Activated CD8-positive, alpha-beta T cell treated with anti-CD3 and anti-CD28 coated beads for 36 hours (primary cell): ENCODE measurements around the gene PXYLP1. TPM values are rescaled to one million over a fixed set of nuclear protein-coding genes. Genes with fewer than 3 reads are reported as not detected.

Source experiments
- ATAC-seq: fragments of 200-7000 bp; cut with Tn5 transposase; one replicate; pipeline ENCODE4 v1.10.0; 2021; ENCODE audit warnings: mild to moderate bottlenecking, moderate library complexity
- CTCF ChIA-PET: fragments of 350-600 bp; sonication (Branson Sonifier 250); formaldehyde crosslinking; loops from one replicate; lab custom pipeline; 2021; ENCODE audit warnings: antibody characterized with exemption; lab: Charles Lee
- POLR2A ChIA-PET: fragments of 350-600 bp; sonication (Branson Sonifier 250); formaldehyde crosslinking; loops from one replicate; lab custom pipeline; 2021; ENCODE audit warnings: antibody characterized with exemption; lab: Charles Lee
- DNase-seq: peaks from one replicate; pipeline ENCODE4 v3.0.0-alpha.2; 2020
- H3K27ac Mint-ChIP-seq: one replicate; pipeline ENCODE4 v1.8.0; 2021; ENCODE audit warnings: mild to moderate bottlenecking, mixed read lengths
- H3K27me3 Mint-ChIP-seq: one replicate; pipeline ENCODE4 v1.8.0; 2021; ENCODE audit warnings: mixed read lengths
- H3K36me3 Mint-ChIP-seq: one replicate; pipeline ENCODE4 v1.8.0; 2021; ENCODE audit warnings: low read depth, mixed read lengths
- H3K4me1 Mint-ChIP-seq: one replicate; pipeline ENCODE4 v1.8.0; 2021; ENCODE audit warnings: low read depth, mixed read lengths
- H3K4me3 Mint-ChIP-seq: one replicate; pipeline ENCODE4 v1.8.0; 2021; ENCODE audit warnings: mild to moderate bottlenecking, moderate library complexity, mixed read lengths
- H3K9me3 Mint-ChIP-seq: one replicate; pipeline ENCODE4 v1.8.0; 2021; ENCODE audit warnings: mixed read lengths
- CTCF ChIP-seq: fragments of 200-600 bp; IDR thresholded peaks from one replicate; pipeline ENCODE4 v1.8.0; 2022; ENCODE audit warnings: antibody characterized with exemption, mild to moderate bottlenecking
- intact Hi-C: fragments of 100-400 bp; cut with micrococcal nuclease; formaldehyde crosslinking; loops from one replicate; pipeline ENCODE4 v1.10.0; 2022
- total RNA-seq, 2 experiments: library from RNA; stranded (reverse); gene quantifications; one replicate each; pipeline ENCODE4 v1.2.3, GENCODE V29; 2021

The PXYLP1 gene
- total RNA-seq, 2 experiments from 2014 or later, result 14.9 to 17.2 TPM

GRCh38 chr3:141240687-141241615 lies 9.3 kb downstream of the PXYLP1 start:
- Mint-ChIP-seq H3K27me3 (no peaks in the 10 kb centered on the region), H3K4me3 (no peak overlapping the region), H3K27ac (peak overlapping the region; percentile 22), H3K36me3 (peaks cover 27% of the 10 kb centered on the region), H3K9me3 (no peaks in the 10 kb centered on the region), H3K4me1 (peaks cover 72% of the 10 kb centered on the region)
- ATAC-seq (no peak), DNase-seq (no peak)
- ChIA-PET POLR2A (interaction anchor here (1.4 to 5.6 kb wide), 4 partner anchors 9 to 22 kb away, joined by 3 to 43 read pairs (median 4); partner anchors contain the start of gene PXYLP1), CTCF (interaction anchor here (5.2 to 8.4 kb wide), 2 partner anchors 9 to 15 kb away, joined by 48 to 65 read pairs; partner anchors contain the start of gene PXYLP1)
- intact Hi-C loops, result no loop called here
- no peak for TF ChIP-seq CTCF

GRCh38 chr3:141241616-141242376 lies 10.2 kb downstream of the PXYLP1 start:
- CTCF ChIA-PET, result interaction anchor here (2.1 to 8.4 kb wide), 4 partner anchors 10 to 14 kb away, joined by 9 to 65 read pairs (median 30); partner anchors contain the start of gene PXYLP1
- Mint-ChIP-seq H3K4me1 (peaks cover 65% of the 10 kb centered on the region), H3K27me3 (no peaks in the 10 kb centered on the region), H3K4me3 (no peak overlapping the region), H3K27ac (no peak overlapping the region), H3K9me3 (no peaks in the 10 kb centered on the region), H3K36me3 (peaks cover 21% of the 10 kb centered on the region)
- no peak for DNase-seq
- TF ChIP-seq CTCF, result no peak
- POLR2A ChIA-PET, result interaction anchor here (1.4 to 5.6 kb wide), 4 partner anchors 10 to 17 kb away, joined by 3 to 43 read pairs (median 6); partner anchors contain the start of gene PXYLP1
- intact Hi-C loops, result no loop called here
- ATAC-seq, result no peak

DNA sequence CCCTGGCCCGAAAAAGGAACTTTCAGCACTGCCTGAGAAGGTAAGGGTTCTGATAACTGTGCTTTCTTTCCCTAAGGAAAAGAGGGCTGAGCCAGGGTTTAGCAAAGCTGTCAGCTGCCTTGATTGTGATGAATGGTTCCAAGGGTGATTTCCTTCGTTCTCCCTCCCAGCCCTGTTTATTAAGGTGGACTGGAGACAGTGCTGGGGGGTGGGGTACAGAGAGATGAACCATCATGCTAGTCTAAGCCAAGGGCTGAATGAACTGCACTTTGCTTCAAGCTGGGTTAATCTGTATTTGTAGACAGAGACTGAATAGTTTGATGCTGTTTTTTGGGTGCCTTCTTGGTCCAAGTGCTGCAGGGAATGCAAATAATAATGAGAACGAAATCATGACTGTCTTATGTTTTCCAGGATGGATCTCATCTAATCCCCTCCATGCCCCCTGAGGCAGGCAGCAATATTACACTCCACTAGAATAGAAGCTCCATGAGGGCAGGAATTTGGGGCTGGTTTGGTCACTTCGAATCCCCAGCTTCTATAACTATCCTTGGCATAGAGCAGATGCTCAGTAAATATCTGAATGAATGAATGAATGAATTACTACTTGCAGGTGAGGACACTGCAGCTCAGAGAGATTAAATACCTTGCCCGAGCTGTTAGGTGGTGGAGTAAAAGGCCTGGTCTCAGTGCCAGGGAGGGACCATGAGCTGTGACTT lies 10.9 kb downstream of the PXYLP1 start:
- no peak for DNase-seq
- intact Hi-C loops, result no loop called here
- ChIA-PET POLR2A (interaction anchor here (1.0 to 5.6 kb wide), 3 partner anchors 10 to 18 kb away, joined by 3 to 43 read pairs (median 9); partner anchors contain the start of gene PXYLP1), CTCF (interaction anchor here (0.7 to 5.2 kb wide), 6 partner anchors 10 to 64 kb away, joined by 3 to 48 read pairs (median 6); partner anchors contain the start of gene PXYLP1)
- no peaks in the 10 kb centered on the region for H3K27me3 Mint-ChIP-seq
- peak overlapping the region; percentile 86 for H3K27ac Mint-ChIP-seq
- peak overlapping the region; percentile 59 for H3K4me3 Mint-ChIP-seq
- H3K4me1 Mint-ChIP-seq, result peaks cover 58% of the 10 kb centered on the region
- peaks cover 21% of the 10 kb centered on the region for H3K36me3 Mint-ChIP-seq
- TF ChIP-seq CTCF, result no peak
- no peak for ATAC-seq
- H3K9me3 Mint-ChIP-seq, result no peaks in the 10 kb centered on the region

- peaks cover 21% of the 10 kb centered on the region for H3K36me3 Mint-ChIP-seq
- DNase-seq (peak; percentile 93), ATAC-seq (peak; percentile 99)
- peak overlapping the region; percentile 59 for H3K4me3 Mint-ChIP-seq
- TF ChIP-seq CTCF, result no peak
- H3K9me3 Mint-ChIP-seq, result no peaks in the 10 kb centered on the region
- intact Hi-C loops, result no loop called here
- CTCF ChIA-PET, result interaction anchor here (1.0 to 5.2 kb wide), 5 partner anchors 9 to 64 kb away, joined by 3 to 48 read pairs (median 9); partner anchors contain the start of gene PXYLP1
- POLR2A ChIA-PET, result interaction anchor here (0.7 to 5.6 kb wide), 5 partner anchors 11 to 48 kb away, joined by 3 to 43 read pairs (median 7); partner anchors contain the start of gene PXYLP1
- H3K27me3 Mint-ChIP-seq, result no peaks in the 10 kb centered on the region
- H3K27ac Mint-ChIP-seq, result peak overlapping the region; percentile 86
- peaks cover 50% of the 10 kb centered on the region for H3K4me1 Mint-ChIP-seq
Observed at GRCh38 chr3:141243271-141243707, 11.7 kb downstream of the PXYLP1 start.
